Activated T-cell treated with anti-CD3 and anti-CD28 coated beads, Interleukin-2, amount 50 U/mL, for 24 hours (primary cell): ENCODE measurements around the gene GCGR.

Experiments used
- DNase-seq: peaks from one replicate; pipeline ENCODE4 v3.0.0-alpha.2; 2020
- H3K27ac Mint-ChIP-seq: 2 replicates; pipeline ENCODE4 v1.8.0; 2020; ENCODE audit warnings: mild to moderate bottlenecking, mixed read lengths
- H3K27me3 Mint-ChIP-seq: 2 replicates; pipeline ENCODE4 v1.8.0; 2020; ENCODE audit warnings: mixed read lengths
- H3K36me3 Mint-ChIP-seq: 2 replicates; pipeline ENCODE4 v1.8.0; 2020; ENCODE audit warnings: low read depth, mixed read lengths
- H3K4me1 Mint-ChIP-seq: 2 replicates; pipeline ENCODE4 v1.8.0; 2020; ENCODE audit warnings: low read depth, mixed read lengths
- H3K4me3 Mint-ChIP-seq: 2 replicates; pipeline ENCODE4 v1.8.0; 2020; ENCODE audit warnings: mild to moderate bottlenecking, moderate library complexity, mixed read lengths
- H3K9me3 Mint-ChIP-seq: 2 replicates; pipeline ENCODE4 v1.8.0; 2020; ENCODE audit warnings: mixed read lengths

Gene GCGR

DNA sequence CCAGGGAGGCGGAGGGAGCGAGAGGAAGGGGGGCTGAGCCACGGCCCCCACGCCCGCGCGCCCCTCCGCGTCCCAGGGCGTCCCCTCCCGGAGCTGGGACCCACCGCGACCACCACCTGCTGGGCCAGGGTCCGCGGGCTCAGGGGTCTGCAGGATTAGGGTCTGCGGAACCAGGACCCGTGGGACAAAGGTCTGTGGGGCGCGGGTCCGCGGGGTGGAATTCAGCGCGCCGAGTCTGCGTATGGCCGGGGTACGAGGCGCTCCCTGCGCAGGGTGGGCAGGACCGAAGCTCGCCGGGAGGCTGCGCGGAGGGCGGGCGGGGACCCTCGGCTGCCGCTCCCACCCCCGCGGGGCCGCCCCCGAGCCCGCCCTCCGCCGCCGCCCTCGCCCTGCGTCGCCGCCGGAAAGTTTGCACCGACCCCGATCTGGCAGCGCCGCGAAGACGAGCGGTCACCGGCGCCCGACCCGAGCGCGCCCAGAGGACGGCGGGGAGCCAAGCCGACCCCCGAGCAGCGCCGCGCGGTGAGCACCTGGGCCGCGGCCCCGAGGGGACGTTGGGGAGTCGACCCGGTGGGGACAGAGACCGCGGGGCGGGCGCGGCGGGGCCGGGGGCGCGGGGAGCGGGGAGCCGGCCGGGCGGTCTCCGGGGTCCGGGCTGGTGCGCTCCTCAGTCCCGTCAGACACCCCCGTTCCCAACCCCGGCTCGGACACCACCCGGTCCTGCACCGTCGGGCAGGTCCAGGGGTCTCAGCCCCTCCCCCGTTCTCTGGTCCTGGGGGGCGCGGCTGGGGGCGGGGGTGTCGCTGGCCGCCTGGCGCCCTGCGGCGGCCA is at the start of gene GCGR:
TSS of gene GCGR (plus strand) at position 423 of the 831 bp plus-strand sequence. CDS start 4,869 bp downstream, outside the sequence.
- Mint-ChIP-seq H3K4me1 (peaks cover 2% of the 10 kb centered on the region), H3K4me3 (no peak within 1 kb of the TSS), H3K36me3 (no peaks in the 10 kb centered on the region), H3K27me3 (peaks cover 65% of the 10 kb centered on the region), H3K27ac (no peak within 1 kb of the TSS), H3K9me3 (no peaks in the 10 kb centered on the region)
- DNase-seq: no peak

DNA sequence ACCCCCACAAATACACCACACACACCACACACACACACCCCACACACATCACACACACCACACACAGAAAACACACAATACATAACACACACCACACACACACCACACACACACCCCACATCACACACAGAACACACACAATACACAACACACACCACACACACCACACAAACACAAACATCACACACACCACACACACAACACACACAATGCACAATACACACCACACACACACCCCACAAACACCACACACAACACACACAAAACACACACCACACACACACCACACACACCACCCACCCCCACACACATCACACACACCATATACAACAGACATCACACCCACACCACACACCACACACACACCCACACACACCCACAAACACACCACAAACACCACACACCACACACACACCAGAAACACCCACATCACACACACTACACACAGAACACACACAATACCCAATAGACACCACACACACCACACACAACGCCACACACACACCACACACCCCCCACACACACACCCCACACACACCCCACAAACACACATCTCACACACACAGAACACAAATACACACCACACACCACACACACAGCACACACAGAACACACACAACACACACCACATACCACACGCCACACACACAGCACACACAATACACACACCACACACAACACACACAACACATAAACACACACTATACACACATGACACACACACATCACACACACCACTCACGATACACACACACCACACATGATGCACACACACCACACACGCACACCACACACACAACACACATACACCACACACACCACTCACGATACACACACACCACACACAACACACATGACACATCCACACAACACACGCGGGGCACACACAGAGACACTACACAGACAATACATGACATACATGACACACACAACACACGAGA is 11.0 kb upstream of the GCGR start:
- DNase-seq: no peak
- H3K27ac Mint-ChIP-seq: no peak overlapping the region

DNA sequence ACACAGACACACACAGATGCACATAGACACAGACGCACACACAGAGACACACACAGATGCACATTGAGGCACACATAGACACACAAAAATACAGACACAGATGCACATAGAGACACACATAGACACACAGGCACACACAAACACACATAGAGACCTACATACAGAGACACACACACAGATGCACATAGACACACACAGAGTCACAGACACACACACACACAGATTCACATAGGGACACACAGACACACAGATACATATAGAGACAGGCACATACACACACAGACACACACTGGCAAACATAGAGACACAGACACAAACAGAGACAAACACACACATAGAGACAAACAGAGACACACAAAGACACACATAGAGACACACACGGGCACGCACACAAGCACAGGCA is 9.9 kb upstream of the GCGR start:
- Mint-ChIP-seq H3K27me3 (no peaks in the 10 kb centered on the region), H3K9me3 (no peaks in the 10 kb centered on the region), H3K27ac (no peak overlapping the region), H3K4me3 (no peak overlapping the region), H3K4me1 (no peaks in the 10 kb centered on the region), H3K36me3 (no peaks in the 10 kb centered on the region)
- no peak for DNase-seq

More for the DNA sequence above, 11.0 kb upstream of the GCGR start:
- H3K4me1 Mint-ChIP-seq: no peaks in the 10 kb centered on the region
- H3K27me3 Mint-ChIP-seq: no peaks in the 10 kb centered on the region
- H3K4me3 Mint-ChIP-seq: no peak overlapping the region
- no peaks in the 10 kb centered on the region for H3K36me3 Mint-ChIP-seq
- no peaks in the 10 kb centered on the region for H3K9me3 Mint-ChIP-seq

DNA sequence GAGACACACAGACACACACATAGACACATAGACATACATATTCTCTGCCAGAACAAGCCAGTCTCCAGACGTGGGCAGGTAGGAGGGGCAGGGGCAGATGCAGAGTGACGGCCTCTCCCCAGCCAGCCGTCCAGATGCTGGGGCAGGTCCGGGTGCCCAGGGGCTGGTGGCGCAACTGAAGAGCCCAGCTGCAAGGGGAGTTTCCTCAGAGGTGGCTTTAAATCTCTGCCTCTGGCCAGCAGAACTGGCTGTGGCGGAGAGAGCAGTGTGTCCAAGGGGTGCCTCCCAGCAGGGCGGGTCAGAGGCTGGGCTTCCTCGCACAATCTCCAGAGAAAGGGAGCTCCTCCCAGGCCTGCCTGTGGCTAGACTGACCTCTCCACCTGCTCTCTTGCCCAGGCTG is 9.4 kb upstream of the GCGR start:
- H3K4me1 Mint-ChIP-seq: no peaks in the 10 kb centered on the region
- no peak overlapping the region for H3K27ac Mint-ChIP-seq
- H3K36me3 Mint-ChIP-seq: no peaks in the 10 kb centered on the region
- no peaks in the 10 kb centered on the region for H3K9me3 Mint-ChIP-seq
- no peak overlapping the region for H3K4me3 Mint-ChIP-seq
- H3K27me3 Mint-ChIP-seq: peaks cover under 1% of the 10 kb centered on the region
- DNase-seq: no peak

DNA sequence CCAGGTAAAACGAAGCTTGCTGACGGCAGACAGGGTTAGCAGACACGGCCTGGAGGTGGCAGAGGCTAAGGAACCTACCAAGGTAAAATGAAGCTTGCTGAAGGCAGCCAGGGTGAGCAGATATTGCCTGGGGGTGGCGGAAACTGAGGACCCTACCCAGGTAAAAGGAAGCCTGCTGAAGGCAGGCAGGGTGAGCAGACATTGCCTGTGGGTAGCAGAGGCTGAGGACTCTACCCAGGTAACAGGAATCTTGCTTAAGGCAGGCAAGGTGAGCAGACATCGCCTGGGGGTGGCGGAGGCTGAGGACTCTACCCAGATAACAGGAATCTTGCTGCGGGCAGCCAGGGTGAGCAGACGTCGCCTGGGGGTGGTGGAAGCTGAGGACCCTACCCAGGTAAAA is 2.6 kb upstream of the GCGR start:
- H3K27me3 Mint-ChIP-seq: peaks cover 52% of the 10 kb centered on the region

DNA sequence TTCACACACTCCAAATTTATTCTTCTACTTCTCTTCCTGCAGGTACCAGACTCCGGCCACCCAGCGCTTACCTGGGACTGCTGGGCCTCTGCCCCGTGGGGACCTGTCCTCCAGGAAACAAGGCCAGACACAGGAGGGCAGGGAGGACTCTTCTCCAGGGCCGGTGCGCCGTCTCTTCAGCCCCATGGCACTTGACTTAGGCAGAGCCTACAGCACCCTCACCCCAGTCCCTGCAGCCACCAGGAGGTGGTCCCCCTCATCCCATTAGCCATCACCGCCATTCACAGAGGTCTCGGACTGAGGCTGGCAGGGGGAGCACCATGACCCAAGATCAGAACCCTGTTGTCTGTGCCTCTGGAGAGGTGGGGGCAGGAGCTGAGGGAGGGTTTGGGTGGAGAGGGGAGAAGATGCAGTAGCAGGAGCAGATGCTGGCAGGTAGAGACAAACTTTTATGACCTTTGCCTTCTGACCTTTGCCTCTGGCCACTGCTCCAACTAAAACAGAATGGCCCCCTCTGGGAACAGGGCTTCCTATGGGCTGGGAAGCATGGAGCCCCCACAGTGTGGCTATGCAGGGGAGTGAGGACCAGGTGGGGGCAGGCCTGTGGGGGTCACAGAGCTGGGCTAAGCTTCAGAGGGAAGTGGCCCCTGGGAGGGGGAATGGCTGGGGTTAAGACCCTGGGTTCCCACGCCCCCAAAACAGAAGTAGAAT is 1.7 kb upstream of the GCGR start:
- Mint-ChIP-seq H3K4me1 (peaks cover 2% of the 10 kb centered on the region), H3K36me3 (no peaks in the 10 kb centered on the region), H3K27me3 (peaks cover 57% of the 10 kb centered on the region), H3K4me3 (no peak overlapping the region), H3K9me3 (no peaks in the 10 kb centered on the region), H3K27ac (no peak overlapping the region)
- no peak for DNase-seq

More for the DNA sequence above, 2.6 kb upstream of the GCGR start:
- no peaks in the 10 kb centered on the region for H3K36me3 Mint-ChIP-seq
- H3K27ac Mint-ChIP-seq: no peak overlapping the region
- peaks cover 2% of the 10 kb centered on the region for H3K4me1 Mint-ChIP-seq
- no peak overlapping the region for H3K4me3 Mint-ChIP-seq
- no peaks in the 10 kb centered on the region for H3K9me3 Mint-ChIP-seq
- no peak for DNase-seq

DNA sequence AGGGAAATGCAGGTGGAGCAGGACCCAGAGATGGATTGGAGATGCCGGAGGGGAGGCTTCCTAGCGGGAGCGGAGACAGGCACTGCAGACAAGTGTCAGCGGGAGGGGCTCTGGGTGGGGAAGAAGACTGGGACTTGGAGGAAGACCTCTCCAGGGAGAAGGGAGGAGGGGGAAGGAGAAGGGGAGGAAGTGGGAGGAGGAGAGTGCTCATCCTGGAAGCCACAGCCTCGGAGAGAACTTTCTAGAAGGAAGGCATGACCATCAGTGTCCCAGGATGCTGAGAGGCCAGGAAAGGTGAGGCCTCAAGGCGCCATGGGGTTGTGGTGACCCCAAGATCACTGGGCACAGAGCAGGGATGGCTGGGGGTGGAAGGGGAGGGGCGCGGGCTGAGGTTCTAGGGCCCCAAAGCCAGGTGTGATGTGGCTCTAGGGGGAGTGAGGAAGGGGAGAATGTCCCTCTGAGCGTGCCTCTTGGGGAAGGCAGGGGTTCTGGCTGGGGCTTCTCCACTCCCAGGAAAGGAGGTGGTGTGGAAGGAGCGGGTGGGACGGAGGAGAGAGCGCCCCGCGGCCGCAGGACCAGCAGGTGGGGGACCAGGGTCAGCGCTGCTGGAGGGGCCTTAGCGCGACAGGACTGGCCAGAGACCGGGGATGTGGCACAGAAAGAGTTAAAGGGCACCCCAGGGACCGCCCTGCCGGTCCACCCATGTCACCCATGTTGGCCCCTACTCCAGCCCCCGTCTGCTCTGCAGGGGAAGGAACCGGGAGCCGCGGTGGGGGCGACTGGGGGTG is 900 bp upstream of the GCGR start:
- Mint-ChIP-seq H3K4me1 (peaks cover 2% of the 10 kb centered on the region), H3K4me3 (no peak overlapping the region), H3K9me3 (no peaks in the 10 kb centered on the region), H3K36me3 (no peaks in the 10 kb centered on the region), H3K27ac (no peak overlapping the region), H3K27me3 (peaks cover 62% of the 10 kb centered on the region)
- DNase-seq: no peak

DNA sequence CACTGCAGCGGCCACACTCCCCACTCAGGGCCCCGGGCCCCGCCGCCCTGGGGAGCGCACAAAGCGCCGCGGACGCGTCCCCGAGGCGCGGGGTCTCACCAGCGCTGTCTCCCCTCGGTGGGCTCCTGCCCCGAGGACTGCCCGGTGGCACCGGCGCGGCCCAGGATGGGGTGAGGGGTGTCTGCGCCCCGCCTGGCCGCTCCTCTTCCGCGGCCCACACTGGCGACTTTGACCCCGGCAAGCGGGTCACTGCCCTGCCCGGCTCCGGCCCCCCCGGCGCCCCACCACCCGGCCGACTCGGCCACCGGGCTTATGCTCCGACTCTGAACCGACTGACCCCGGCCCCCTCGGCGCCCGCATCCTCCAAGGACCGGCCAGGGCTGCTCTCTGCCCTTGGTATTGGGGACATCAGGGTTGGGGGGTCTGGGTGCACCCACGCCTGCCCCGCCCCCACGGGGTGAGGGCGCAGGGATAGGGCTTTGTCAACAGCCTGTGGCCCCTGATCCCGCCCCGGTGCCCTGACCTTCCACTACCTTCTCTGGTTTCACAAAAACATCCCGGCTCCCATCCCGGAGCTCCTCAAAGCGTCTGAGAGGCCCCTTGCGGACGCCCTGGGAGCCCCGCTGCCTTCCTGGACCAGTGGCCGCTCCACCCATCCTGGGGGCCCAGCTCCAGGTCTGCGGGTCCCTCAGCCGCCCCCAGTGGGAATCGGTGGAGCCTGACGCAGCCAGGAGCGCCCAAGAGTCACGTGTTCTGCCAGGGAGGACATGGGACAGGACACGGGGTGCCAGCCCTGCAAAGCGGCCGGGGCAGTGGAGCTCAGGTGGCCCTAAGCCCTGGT is 829 bp downstream of the GCGR start:
- no peaks in the 10 kb centered on the region for H3K9me3 Mint-ChIP-seq
- H3K27me3 Mint-ChIP-seq: peaks cover 70% of the 10 kb centered on the region
- peaks cover 2% of the 10 kb centered on the region for H3K4me1 Mint-ChIP-seq
- H3K36me3 Mint-ChIP-seq: no peaks in the 10 kb centered on the region
- no peak for DNase-seq
- H3K4me3 Mint-ChIP-seq: no peak overlapping the region
- H3K27ac Mint-ChIP-seq: no peak overlapping the region

DNA sequence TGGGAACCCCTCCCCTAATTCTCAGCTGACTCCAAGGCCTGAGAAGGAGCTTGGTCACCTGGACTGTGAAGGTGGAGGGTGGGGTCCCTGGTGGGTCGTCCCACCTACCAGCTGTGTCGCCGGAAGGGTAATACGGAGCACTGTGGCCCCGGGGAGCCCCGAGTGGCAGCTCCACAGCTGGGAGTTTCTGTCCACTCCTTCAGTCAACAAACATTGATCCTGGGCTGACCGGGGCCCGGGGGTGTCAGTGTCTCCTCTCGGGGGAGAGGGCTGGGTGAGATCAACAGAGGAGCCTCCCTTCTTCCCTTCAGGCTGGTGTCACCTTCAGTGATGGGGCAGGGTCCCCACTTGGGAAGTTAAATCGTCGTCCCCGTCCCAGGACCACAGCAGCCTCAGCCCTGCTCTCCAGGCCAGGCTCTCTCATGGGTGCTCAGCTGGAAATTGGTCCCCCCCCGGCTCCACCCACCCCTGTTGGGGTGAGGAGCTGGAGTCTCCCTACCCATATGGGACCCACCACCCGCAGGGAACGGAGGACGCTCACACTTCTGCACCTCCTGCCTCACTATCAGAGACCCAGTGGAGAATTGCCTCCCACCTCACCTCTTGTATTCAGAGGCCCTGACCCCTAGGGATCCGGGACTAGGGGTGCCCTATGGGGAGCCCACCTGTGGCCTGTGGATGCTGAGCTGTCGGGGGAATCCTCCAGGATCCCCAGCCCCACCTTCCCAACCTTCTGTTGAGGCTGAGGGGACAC is 1.9 kb downstream of the GCGR start:
- H3K9me3 Mint-ChIP-seq: no peaks in the 10 kb centered on the region
- peaks cover 66% of the 10 kb centered on the region for H3K27me3 Mint-ChIP-seq
- H3K4me3 Mint-ChIP-seq: no peak overlapping the region

DNA sequence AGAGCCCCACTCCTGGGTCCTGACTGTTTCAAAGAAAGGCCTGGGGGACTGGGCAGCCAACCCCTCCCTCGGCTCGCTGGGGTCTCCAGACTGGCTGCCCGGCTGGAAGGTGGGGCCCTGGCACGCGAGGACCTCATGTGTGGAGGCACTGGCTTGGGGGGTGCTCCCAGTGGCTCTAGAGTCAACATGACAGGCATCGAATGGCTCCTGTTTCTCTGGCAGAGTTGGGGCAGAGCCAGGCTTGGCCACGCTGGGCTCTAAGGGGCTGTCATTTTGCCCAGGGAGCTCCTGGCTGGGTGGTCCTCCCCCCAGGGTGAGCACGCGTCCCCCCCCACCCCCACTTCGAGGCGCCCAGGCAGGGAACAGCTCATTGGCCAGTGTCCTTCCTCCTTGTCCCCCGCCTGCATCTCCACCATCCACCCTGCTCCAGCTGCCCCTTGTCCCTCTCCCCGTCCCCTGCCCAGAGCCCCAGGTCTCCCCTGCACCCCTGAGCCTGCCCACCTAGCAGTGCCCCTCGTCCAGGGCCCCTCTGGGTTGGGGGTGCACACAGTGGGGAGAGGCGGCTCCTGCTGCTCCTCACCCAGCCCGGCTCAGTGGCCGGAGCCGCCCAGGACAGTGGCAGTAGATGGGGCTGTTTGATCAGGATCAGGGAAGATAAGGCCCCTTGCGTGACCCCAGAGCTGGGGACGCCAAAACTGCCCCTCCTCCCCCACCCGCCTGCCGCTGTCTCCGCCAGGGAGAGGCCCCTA is 2.7 kb downstream of the GCGR start:
- Mint-ChIP-seq H3K27ac (no peak overlapping the region), H3K36me3 (no peaks in the 10 kb centered on the region), H3K4me1 (peaks cover 2% of the 10 kb centered on the region), H3K4me3 (no peak overlapping the region), H3K27me3 (peaks cover 59% of the 10 kb centered on the region), H3K9me3 (no peaks in the 10 kb centered on the region)
- no peak for DNase-seq

More for the DNA sequence above, 1.9 kb downstream of the GCGR start:
- no peaks in the 10 kb centered on the region for H3K36me3 Mint-ChIP-seq
- H3K27ac Mint-ChIP-seq: no peak overlapping the region
- no peak for DNase-seq
- peaks cover 2% of the 10 kb centered on the region for H3K4me1 Mint-ChIP-seq

DNA sequence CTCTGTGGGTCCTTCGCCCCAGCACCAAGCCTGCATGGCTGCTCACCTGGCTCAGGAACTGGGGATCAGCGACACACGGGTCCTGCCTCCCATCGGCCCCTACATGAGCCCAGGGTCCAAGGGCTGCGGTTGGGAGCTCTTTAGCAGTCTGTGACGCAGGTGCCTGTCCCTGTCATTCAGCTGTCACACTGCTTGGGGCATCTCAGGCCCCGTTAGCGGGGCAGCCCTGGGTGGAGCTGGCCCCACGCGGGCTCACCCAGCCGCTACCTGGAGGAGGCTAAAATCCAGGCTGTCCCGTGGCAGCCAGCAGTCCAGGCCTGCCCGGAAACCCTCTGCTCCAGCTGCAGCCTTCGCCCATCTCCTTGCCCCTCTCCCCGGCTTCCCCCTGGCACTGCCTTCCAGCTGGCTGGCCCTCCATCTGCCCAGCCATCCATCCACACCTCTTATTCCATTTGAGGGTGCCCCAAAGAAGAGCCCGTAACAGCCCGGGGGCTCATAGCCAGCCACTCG is 3.3 kb downstream of the GCGR start:
- peaks cover 53% of the 10 kb centered on the region for H3K27me3 Mint-ChIP-seq
- no peak overlapping the region for H3K27ac Mint-ChIP-seq
- H3K36me3 Mint-ChIP-seq: no peaks in the 10 kb centered on the region
- no peaks in the 10 kb centered on the region for H3K9me3 Mint-ChIP-seq
- H3K4me1 Mint-ChIP-seq: peaks cover 2% of the 10 kb centered on the region
- H3K4me3 Mint-ChIP-seq: no peak overlapping the region
- DNase-seq: no peak

DNA sequence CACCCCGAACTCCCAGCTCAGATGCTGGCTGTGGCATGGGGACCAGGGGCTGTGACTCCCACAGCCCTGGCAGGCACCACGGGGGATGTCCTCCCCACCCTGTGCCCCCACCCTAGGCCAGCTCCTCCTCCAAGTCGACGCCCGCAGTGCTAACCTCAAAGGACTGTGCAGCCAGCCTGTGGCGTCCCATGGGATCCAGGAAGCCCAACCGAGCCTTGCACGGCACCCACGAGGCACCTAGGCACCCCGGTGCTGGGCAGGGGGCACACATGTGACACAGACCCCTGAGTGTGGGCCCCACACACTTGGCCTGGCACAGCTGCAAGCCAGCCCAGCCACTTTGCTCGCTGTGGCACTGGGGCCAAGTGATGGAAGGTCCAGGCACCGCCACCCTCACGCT is 3.9 kb downstream of the GCGR start:
- DNase-seq: no peak
- no peaks in the 10 kb centered on the region for H3K36me3 Mint-ChIP-seq
- peaks cover 2% of the 10 kb centered on the region for H3K4me1 Mint-ChIP-seq
- H3K27me3 Mint-ChIP-seq: peaks cover 47% of the 10 kb centered on the region
- H3K4me3 Mint-ChIP-seq: no peak overlapping the region
- H3K27ac Mint-ChIP-seq: no peak overlapping the region
- no peaks in the 10 kb centered on the region for H3K9me3 Mint-ChIP-seq
